ENCODE data around the gene TTC8.

DNA sequence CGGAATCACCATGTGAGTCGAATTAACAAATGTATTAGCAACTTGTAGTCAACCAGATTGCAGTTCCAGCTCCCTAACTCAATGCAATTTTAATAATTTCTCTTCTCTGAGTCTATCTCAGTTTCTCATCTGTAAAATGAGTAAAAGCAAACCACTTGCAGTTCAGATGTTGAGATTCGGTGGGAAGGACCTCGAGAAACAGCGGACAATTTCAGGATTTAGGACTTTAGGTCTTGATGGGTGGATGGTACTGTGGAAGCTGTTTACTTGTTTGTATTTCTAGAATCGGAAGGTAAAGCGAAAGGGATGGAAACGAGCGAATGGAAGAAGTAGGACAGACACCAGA lies 510 bp upstream of the TTC8 start:
- no peak for TF ChIP-seq CTCF (IDR thresholded peaks at IDR 0.05 in 4 of 5, conservative IDR thresholded peaks at IDR 0.05 in 1 of 5)
- no peak for TF ChIP-seq POLR2A (IDR thresholded peaks at IDR 0.05)

Data from gastrocnemius medialis (tissue), 4 donors.